Osteoblast (primary cell): ENCODE results near the gene DROSHA. TPM values are rescaled to one million over a fixed set of nuclear protein-coding genes. Genes with fewer than 3 reads are reported as not detected.

Source experiments
- DNase-seq: peaks from one replicate; pipeline ENCODE4 v3.0.0; 2011; ENCODE audit warnings: low spot score, mixed read lengths; ENCODE audit not compliant: insufficient read length; ENCODE audit errors: missing footprints
- H2AFZ ChIP-seq: 2 replicates; pipeline ENCODE4 v1.6.0; 2011; ENCODE audit warnings: mild to moderate bottlenecking, low read length
- H3K27ac ChIP-seq: 2 replicates; pipeline ENCODE4 v1.5.1; 2011; ENCODE audit warnings: mild to moderate bottlenecking, low read depth, low read length, moderate library complexity
- H3K27me3 ChIP-seq: 2 replicates; pipeline ENCODE4 v1.6.0; 2012; ENCODE audit warnings: mild to moderate bottlenecking, control low read depth, inconsistent platforms, low read length, moderate library complexity; ENCODE audit not compliant: insufficient read depth
- H3K36me3 ChIP-seq: 2 replicates; pipeline ENCODE4 v1.5.1; 2011; ENCODE audit warnings: mild to moderate bottlenecking, low read length, control low read depth, moderate library complexity; ENCODE audit not compliant: insufficient read depth
- H3K4me1 ChIP-seq: 2 replicates; pipeline ENCODE4 v1.5.1; 2011; ENCODE audit warnings: mild to moderate bottlenecking, low read length, control low read depth, moderate library complexity; ENCODE audit not compliant: insufficient read depth
- H3K4me2 ChIP-seq: 2 replicates; pipeline ENCODE4 v1.6.0; 2011; ENCODE audit warnings: mild to moderate bottlenecking, low read length; ENCODE audit not compliant: insufficient read depth
- H3K4me3 ChIP-seq: fragments of 200-600 bp; sonication (generic); 3 replicates; pipeline ENCODE4 v1.5.1; 2012; ENCODE audit warnings: mild to moderate bottlenecking, low read length, inconsistent platforms; ENCODE audit not compliant: insufficient read depth
- H3K79me2 ChIP-seq: 2 replicates; pipeline ENCODE4 v1.6.0; 2012; ENCODE audit warnings: mild to moderate bottlenecking, low read length, control low read depth, inconsistent platforms; ENCODE audit not compliant: insufficient read depth
- H3K9me3 ChIP-seq: 2 replicates; pipeline ENCODE4 v1.5.1; 2011; ENCODE audit warnings: low read depth, low read length, control low read depth
- H4K20me1 ChIP-seq: 2 replicates; pipeline ENCODE4 v1.6.0; 2012; ENCODE audit warnings: mild to moderate bottlenecking, low read length, control low read depth; ENCODE audit not compliant: insufficient read depth
- total RNA-seq: library from RNA; depleted of rRNA; stranded (reverse); fragments of >200 nt; gene quantifications from 2 replicates; pipeline ENCODE4 v1.2.3, GENCODE V29; 2012
- TF ChIP-seq, protein P1 (sequence below): IDR thresholded peaks from 2 replicates; pipeline ENCODE4 v1.5.1; 2011; ENCODE audit warnings: mild to moderate bottlenecking, low read depth, low read length, moderate library complexity; ENCODE audit errors: extremely low read depth

The DROSHA gene
- total RNA-seq, 1 donor, result 32.9 TPM

DNA sequence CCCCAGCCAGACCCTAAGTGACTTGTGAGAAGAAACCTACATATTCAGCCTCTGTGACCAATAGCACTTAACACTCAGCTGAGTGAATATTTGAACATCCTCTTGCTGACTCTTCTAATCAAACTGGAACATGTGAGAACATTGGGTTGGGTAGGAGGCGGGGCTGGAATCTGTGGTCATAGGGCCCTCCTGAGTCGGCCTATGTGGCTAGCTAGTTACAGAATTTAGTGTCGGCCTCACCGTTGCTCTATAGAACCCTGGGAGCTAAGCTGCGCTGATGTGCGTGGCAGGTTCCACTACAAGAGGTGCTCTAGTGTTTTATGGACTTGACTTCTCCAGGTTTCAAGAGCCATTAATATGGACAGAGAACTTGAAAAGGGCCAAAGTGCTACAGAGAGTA lies 138.8 kb downstream of the DROSHA start:
- Histone ChIP-seq H3K79me2 (no peaks in the 10 kb centered on the region), H3K27me3 (no peaks in the 10 kb centered on the region), H3K4me2 (no peak overlapping the region), H3K27ac (no peak overlapping the region), H4K20me1 (no peaks in the 10 kb centered on the region), H3K36me3 (no peaks in the 10 kb centered on the region), H2AFZ (no peak overlapping the region), H3K4me1 (peaks cover 3% of the 10 kb centered on the region), H3K9me3 (no peaks in the 10 kb centered on the region), H3K4me3 (no peak overlapping the region)
- TF ChIP-seq, protein P1, sequence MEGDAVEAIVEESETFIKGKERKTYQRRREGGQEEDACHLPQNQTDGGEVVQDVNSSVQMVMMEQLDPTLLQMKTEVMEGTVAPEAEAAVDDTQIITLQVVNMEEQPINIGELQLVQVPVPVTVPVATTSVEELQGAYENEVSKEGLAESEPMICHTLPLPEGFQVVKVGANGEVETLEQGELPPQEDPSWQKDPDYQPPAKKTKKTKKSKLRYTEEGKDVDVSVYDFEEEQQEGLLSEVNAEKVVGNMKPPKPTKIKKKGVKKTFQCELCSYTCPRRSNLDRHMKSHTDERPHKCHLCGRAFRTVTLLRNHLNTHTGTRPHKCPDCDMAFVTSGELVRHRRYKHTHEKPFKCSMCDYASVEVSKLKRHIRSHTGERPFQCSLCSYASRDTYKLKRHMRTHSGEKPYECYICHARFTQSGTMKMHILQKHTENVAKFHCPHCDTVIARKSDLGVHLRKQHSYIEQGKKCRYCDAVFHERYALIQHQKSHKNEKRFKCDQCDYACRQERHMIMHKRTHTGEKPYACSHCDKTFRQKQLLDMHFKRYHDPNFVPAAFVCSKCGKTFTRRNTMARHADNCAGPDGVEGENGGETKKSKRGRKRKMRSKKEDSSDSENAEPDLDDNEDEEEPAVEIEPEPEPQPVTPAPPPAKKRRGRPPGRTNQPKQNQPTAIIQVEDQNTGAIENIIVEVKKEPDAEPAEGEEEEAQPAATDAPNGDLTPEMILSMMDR, result no peak
- DNase-seq, result peak; percentile 50

DNA sequence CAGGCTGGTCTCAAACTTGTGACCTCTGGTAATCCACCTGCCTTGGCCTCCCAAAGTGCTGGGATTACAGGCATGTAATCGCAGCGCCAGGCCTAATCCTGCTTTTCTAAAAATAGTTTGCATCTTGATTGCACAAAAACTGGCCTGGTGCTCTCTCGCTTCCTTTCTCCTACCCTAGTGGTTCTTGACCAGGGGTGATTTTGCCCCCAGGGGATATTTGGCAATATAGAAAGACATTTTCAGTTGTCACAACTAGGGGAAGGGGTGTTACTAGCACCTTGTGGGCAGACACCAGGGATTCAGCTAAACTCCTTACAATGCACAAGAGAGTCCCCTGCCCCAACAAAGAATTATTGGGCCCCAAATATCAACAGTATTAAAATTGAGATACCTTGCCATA lies 139.8 kb downstream of the DROSHA start:
- Histone ChIP-seq H3K4me3 (no peak overlapping the region), H3K4me2 (no peak overlapping the region), H2AFZ (no peak overlapping the region), H3K36me3 (no peaks in the 10 kb centered on the region), H3K79me2 (no peaks in the 10 kb centered on the region), H3K4me1 (no peaks in the 10 kb centered on the region), H3K9me3 (no peaks in the 10 kb centered on the region), H3K27me3 (no peaks in the 10 kb centered on the region), H4K20me1 (no peaks in the 10 kb centered on the region), H3K27ac (no peak overlapping the region)
- DNase-seq, result no peak
- TF ChIP-seq, protein P1, result no peak

DNA sequence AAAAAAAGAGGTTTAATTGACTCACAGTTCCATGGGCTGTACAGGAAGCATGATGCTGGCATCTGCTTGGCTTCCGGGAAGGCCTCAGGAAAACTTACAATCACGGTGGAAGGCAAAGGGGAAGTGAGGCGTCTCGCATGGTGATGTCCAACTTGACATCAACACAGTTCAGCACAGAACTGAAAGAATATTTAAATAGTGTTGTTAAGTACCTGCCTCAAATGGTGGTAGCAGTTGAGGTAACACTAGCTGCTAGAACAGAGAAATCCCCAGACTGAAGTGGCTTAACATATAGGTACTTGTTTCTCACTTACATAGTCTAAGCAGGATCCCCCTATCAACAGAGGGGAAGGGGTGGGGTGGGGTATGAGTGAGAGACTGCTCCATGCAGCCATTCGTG lies 141.6 kb downstream of the DROSHA start:
- H3K27me3 ChIP-seq, result no peaks in the 10 kb centered on the region
- no peaks in the 10 kb centered on the region for H3K4me1 ChIP-seq
- DNase-seq, result no peak
- H3K36me3 ChIP-seq, result no peaks in the 10 kb centered on the region
- no peaks in the 10 kb centered on the region for H3K9me3 ChIP-seq
- H3K4me2 ChIP-seq, result no peak overlapping the region
- H2AFZ ChIP-seq, result no peak overlapping the region
- TF ChIP-seq, protein P1, result no peak
- H3K79me2 ChIP-seq, result no peaks in the 10 kb centered on the region
- no peak overlapping the region for H3K4me3 ChIP-seq
- H3K27ac ChIP-seq, result no peak overlapping the region
- no peaks in the 10 kb centered on the region for H4K20me1 ChIP-seq

DNA sequence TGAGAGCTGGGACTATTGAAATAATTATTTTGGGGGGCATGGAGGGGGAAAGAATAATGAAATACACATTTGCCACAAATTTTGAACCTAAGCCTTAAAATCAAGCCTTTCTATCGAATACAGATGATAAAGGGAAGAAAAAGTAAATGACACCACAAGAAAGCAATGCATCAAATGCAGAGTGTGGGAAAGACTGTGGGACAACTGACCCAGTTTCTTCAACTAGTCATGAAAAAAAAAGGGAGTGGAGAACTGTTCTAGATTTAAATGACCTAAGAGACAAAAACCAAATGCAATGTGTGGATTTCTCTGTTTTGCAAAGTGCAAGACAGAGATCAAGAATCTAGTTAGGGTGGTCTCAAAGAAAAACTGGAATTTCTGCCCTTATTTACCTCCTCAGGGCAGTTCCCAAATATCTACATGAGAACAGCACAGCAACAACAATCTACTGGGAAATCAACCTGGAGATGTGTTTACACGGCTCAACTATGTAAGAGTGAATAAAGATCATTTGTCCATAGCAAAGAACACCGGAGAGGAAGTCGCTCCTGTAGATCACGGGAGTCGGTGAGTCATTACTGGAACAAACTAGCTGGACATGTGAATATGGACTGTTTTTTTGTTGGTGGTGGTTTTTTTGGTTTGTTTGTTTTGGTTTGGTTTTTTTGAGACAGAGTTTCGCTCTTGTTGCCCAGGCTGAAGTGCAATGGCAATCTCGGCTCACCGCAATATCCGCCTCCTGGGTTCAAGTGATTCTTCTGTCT lies 145.9 kb downstream of the DROSHA start:
- no peaks in the 10 kb centered on the region for H3K79me2 ChIP-seq
- peaks cover 29% of the 10 kb centered on the region for H3K4me1 ChIP-seq
- no peak overlapping the region for H3K4me3 ChIP-seq
- no peak overlapping the region for H3K4me2 ChIP-seq
- H2AFZ ChIP-seq, result no peak overlapping the region
- H3K27me3 ChIP-seq, result no peaks in the 10 kb centered on the region
- H3K27ac ChIP-seq, result no peak overlapping the region
- TF ChIP-seq, protein P1, result no peak
- H3K9me3 ChIP-seq, result no peaks in the 10 kb centered on the region
- no peaks in the 10 kb centered on the region for H4K20me1 ChIP-seq
- DNase-seq, result no peak
- H3K36me3 ChIP-seq, result no peaks in the 10 kb centered on the region
